NCI-H2171 (cell line): ENCODE results near the gene PDILT.

Source experiments
- DNase-seq: peaks from one replicate; lab custom pipeline; 2025; lab: John Stamatoyannopoulos, UW

PDILT gene

DNA sequence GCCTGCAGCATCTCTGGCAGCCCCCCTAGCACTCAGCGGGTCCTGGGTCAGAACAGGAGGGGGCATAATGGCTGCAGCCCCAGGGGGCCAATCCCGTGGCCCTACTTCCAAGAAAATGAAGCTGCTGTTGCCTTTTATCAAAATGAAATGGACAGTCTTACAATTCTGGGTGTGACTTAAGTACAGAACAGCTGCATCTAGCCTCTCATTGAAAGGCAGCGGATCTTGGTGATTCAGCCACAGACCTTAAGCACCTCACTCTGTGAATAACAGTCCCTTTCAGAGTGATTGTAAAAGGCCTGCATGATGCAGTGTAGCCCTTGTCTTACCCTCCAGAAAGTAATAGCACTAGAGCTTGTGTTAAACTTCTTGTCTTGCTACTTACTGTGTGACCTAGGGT lies 40.5 kb downstream of the PDILT start:
- no peak for DNase-seq

DNA sequence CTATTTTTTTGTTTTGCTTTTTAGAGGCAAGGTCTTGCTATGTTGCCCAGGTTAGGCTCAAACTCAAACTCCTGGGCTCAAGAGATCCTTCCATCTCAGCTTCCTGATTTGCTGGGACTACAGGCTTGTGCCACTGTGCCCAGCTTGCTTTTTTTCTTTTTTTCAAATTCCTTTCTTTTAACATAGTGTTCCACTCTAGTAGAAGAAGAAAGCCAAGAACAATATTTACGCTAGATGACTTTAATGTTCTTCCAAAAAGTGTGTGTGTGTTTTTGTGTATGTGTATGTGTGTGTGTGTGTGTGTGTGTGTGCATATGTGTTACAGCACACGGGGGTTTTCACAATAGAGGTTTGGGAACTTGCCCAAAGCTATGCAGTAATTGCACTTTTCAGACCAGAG lies 41.3 kb downstream of the PDILT start:
- no peak for DNase-seq

DNA sequence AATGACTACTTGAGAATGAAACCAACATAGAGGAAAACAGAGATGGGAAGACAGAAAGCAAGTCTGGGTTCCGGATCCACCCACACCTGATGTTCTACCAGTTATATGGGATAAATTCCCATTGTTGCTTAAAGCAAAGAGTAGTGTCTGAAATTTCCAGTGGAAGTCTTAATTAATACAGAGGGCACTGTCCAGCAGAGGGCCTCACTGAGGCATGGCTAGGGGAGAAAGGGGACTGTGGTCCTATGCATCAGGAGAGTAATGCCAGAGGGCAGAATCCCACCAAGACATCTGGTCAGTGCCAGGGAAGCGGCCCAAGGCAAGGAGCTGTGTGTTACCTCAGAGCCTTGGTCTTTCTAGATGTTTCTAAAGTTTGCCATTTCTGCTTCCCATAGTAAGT lies 44.5 kb downstream of the PDILT start:
- DNase-seq: no peak

DNA sequence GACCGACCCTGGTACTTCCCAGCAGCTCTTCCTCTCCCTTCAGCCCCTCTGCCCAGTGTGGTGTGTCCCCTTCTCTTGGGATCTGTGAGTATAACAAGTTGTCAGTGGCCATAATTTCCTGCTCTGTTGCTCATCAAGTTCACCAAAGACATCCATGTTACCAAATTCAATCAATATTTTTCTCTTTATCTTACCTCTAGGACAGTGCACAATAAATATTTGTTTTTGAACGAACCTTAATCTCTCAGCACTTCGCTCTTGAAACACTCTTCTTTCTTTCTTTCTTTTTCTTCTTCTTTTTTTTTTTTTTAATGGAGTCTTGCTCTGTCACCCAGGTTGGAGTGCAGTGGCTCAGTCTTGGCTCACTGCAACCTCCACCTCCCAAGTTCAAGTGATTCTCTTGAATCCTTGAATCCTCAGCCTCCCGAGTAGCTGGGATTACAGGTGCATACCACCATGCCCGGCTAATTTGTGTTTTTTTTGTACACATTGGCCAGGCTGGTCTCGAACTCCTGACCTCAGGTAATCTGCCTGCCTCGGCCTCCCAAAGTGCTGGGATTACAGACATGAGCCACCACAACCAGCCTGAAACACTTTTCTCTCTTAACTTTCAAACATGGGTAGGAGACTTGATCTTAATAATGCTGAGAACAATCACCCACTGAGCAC lies 49.3 kb downstream of the PDILT start:
- DNase-seq: no peak

DNA sequence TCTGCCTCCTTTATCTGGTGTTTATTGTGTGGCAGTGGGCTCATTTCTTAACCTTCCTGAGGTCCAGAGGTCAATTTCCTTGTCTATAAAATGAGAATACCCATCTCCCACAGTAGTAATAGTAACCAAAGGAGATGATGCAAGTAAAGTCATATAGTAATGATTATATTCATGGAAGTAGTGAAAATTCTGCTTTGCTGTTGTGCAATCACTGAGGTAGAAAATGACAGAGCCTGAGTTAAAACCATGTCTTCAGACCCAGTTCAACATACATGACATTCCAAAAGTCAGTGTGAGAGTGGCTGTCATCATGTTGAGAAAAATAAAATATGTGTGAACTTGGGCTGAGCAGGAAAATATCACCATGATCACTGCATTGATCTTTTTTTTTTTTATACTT lies 51.2 kb downstream of the PDILT start:
- DNase-seq: no peak

GRCh38 chr16:20352615-20353014 lies 51.9 kb downstream of the PDILT start, which contains the start of gene UMOD:
UMOD (minus strand) TSS chr16:20352715; CDS start chr16:20350737, 1,978 bp downstream.
- DNase-seq: no peak

DNA sequence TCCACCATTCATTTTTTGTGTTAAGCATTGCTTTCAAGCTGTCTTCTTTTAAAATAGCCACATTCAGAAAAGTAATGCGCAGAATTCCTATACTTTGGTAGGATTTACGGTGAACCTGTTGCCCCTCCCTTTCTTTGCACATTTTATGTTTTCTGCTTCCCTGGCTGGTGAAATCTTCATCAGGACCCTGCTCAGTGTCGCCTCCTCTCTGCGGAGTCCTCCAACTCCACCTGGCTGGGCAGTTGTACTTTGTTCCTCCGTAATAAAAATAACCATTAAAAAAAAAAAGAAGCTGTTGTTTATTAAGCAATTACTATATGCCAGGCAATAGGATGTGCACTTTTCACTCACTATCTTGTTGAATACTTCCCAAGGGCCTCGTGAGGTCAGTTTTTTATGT lies 54.9 kb downstream of the PDILT start:
- DNase-seq: no peak

GRCh38 chr16:20348365-20349185 lies 56.0 kb downstream of the PDILT start:
- DNase-seq: no peak

DNA sequence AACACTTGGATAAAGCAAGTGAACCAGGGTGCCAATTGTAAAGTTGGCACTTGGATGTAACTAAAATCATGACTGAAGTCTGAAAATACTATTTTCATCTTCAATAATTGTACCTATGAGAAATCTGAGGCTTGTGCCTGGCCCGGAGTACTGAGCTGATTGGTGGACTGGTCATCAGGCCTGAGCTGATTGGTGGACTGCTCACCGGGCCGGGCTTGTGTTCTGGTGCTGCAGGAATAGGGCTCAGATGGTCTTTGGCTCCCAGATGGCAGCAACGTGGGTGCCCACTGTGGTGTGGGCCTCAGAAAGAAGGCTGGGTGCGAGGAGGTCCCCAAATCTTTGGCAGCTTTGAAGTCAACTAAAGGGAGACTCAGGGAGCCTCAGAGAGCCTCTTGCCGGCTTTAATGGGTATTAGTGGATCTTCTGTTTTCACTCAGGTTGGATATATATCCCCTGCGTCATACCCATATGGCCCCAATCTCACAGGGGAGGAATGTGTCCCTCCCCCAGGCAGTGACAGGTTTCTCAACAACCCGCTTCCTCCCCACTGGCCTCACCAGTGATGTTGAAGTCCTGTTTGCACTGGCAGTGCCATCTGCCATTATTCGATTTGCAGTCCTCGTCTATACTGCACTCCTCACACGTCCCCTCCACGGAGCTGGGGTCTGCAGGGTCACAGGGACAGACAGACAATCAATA lies 56.7 kb downstream of the PDILT start:
- DNase-seq: no peak

GRCh38 chr16:20344611-20345010 lies 59.9 kb downstream of the PDILT start:
- no peak for DNase-seq

DNA sequence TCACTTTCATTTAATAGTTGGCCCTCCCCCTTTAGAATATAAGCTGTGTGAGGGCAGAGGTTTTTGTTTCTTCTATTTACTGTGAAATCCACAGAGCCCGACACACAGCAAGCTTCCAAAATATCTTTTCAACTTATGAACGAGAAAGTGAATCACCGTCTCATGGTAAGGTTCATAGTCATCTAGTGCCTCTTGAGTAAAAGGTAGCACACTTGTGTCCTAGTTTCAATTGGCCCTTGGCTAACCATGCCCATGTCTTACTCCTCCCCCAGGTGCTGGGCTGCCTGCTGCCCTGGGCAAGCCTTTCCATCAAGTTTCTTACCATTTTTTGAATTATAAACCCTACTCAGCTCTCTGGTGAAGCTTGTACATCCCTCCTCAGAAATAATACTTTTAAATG lies 64.8 kb downstream of the PDILT start:
- no peak for DNase-seq

DNA sequence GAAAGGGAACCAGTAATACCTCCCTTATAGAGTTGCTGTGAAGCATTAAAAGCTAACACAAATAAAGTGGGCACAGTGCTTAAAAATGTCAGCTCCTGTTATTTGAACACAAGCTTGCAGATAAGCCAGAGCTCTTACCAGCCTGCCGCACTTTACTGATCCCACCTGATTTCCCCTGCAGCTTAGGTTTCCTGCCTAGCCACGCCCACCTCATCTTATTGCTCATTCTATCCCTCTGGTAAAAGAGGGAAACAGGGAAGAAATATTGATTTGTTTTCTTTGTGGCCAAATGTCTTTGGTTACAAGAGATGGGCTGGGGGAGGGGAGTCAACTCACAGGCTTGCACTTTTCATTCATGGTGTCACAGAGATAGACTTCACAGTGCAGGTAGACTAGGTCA lies 67.6 kb downstream of the PDILT start:
- no peak for DNase-seq

DNA sequence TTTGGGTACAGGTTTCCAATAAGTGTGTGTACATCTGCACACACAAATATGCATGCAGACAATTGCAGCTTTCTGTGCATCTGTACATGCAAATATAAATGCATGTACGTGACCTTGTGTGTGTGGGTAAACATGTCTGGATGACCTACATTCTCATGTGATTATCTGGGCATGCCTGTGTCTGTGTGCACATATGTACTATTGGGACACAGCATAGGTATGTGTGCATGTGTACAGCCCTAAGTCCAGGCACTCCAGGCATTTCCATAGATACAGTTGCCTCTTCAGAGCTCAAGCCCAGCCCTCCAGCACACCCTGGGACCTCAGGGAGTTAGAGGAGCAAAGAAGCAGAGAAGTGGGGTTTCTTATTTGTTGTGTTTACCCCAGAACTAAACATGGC lies 70.1 kb downstream of the PDILT start:
- no peak for DNase-seq

DNA sequence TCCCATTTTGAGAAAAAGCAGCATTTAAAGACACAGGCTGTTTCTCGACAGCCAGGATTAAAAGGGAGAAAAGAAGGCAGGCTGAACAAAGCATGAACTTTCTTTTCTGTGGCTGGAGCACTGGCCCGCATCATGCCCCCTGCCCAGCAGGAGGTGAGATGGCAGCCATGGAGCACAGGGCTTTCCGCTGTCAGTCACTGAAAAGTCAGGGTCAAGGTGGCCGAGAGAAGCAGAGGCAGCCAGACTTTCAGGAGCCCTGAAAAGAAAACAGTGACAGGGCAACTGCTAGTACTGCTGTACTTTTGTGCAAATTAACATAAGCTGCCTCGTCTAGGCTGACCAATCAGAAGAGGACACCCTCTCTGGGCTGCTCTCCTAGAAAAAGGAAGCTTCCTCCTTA lies 71.4 kb downstream of the PDILT start:
- no peak for DNase-seq

GRCh38 chr16:20332411-20332810 lies 72.1 kb downstream of the PDILT start:
- no peak for DNase-seq

GRCh38 chr16:20331635-20332034 lies 72.9 kb downstream of the PDILT start:
- DNase-seq: no peak

GRCh38 chr16:20329392-20330138 lies 75.0 kb downstream of the PDILT start:
- DNase-seq: no peak

DNA sequence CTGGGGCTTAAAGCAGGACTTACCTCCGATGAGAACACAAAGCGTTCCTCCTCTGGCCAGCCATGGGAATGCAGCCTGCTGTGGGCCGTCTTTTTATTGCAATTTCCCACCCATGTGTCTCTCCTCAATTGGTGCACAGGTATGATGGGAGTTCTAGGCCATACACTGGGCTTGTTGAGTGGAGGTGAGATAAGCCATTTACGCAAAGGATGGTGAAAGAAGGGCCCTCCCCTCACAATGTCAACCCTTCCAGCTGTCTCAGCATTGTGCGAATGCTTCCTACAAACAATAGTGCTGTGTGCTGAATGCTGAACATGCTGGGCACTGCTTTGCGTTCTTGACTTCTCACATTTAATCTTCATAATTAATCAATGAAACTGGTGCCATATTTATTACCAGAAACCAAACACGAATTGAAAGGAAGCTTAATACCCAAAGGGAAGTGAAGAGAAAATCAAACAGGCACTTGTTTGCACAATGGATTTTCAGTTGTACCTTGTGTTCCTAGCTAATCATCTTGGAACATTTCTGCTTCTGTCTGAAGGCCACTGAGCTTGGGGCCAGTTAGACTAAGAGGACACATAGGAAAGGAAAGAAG lies 77.0 kb downstream of the PDILT start, which contains the start of gene GP2:
GP2 (minus strand) TSS at position 70 of the 598 bp plus-strand sequence. CDS start 1,082 bp downstream, outside the sequence.
- DNase-seq: no peak

DNA sequence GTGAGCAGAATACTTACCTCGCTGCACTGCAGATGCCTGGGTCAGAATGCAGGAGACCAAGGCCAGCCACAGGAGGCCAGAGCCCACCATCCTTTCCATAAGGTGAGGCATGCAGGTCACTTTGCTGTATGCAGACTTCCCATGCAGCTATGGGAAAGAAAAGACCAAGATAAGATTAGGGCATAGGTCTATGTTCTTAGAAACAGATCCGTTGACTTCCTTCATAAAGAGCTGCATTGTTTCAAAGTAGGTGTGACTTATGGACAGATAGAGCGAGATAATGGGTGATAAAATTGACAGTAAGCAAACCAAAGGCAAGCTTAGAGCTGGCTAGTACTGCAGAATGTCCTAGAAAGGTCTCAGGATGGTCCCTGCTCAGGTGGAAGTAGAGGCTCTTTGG lies 78.2 kb downstream of the PDILT start:
- no peak for DNase-seq

- no peak for DNase-seq
These were observed 79.5 kb downstream of the PDILT start for GRCh38 chr16:20325005-20325404.

DNA sequence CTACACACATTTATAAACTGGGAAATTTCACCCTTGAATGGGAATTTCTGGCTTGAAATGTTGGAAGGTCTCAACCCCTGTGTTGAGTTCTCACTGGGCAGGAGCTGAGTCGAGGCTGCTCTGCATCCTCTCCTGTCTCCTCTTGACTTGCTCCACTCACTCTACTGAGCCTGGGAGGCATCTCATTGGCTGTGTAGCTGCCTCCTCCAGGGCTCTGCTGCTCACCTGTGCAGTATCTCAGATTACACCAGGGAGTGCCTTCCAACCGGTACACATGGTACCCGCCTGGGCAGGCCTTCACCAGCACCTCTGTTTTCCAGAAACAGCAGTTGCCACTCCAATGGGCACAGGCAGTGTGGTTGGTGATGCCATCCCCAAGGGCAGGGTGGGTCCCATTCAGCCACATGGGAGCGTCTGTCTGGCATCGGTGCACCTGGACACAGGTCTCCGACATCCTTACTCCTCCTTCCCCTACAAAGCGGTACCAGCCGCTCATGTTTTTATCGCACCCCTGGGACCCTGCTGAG lies 80.9 kb downstream of the PDILT start:
- DNase-seq: peak; percentile 37
